GM12875 (cell line): ENCODE data around the gene HNRNPA2B1.
"Not testable (repeated sequence)": the region's sequence is repeated elsewhere in the genome, so short reads cannot be mapped to it uniquely, and the experiment has no call there.

Experiments used
- H3K4me3 ChIP-seq: one replicate; pipeline ENCODE4 v1.5.1; 2011; ENCODE audit warnings: low read depth, low read length, control low read depth
- TF ChIP-seq, protein P1 (sequence below): IDR thresholded peaks from 2 replicates; pipeline ENCODE4 v1.5.1; 2011; ENCODE audit warnings: low read depth, mild to moderate bottlenecking, control low read depth, inconsistent platforms, low read length, moderate library complexity, borderline replicate concordance; ENCODE audit not compliant: insufficient read depth

The HNRNPA2B1 gene

GRCh38 chr7:26165950-26166683 is 34.4 kb downstream of the HNRNPA2B1 start:
- TF ChIP-seq, protein P1, sequence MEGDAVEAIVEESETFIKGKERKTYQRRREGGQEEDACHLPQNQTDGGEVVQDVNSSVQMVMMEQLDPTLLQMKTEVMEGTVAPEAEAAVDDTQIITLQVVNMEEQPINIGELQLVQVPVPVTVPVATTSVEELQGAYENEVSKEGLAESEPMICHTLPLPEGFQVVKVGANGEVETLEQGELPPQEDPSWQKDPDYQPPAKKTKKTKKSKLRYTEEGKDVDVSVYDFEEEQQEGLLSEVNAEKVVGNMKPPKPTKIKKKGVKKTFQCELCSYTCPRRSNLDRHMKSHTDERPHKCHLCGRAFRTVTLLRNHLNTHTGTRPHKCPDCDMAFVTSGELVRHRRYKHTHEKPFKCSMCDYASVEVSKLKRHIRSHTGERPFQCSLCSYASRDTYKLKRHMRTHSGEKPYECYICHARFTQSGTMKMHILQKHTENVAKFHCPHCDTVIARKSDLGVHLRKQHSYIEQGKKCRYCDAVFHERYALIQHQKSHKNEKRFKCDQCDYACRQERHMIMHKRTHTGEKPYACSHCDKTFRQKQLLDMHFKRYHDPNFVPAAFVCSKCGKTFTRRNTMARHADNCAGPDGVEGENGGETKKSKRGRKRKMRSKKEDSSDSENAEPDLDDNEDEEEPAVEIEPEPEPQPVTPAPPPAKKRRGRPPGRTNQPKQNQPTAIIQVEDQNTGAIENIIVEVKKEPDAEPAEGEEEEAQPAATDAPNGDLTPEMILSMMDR = no peak

GRCh38 chr7:26163804-26164203 is 36.7 kb downstream of the HNRNPA2B1 start:
- not testable (repeated sequence) for H3K4me3 ChIP-seq

More at GRCh38 chr7:26165950-26166683, 34.4 kb downstream of the HNRNPA2B1 start:
- no peak overlapping the region for H3K4me3 ChIP-seq

GRCh38 chr7:26162431-26162830 is 38.1 kb downstream of the HNRNPA2B1 start:
- H3K4me3 ChIP-seq = no peak overlapping the region
- TF ChIP-seq, protein P1 = no peak

GRCh38 chr7:26160896-26161295 is 39.6 kb downstream of the HNRNPA2B1 start:
- H3K4me3 ChIP-seq = no peak overlapping the region
- TF ChIP-seq, protein P1 = no peak

GRCh38 chr7:26159243-26159642 is 41.3 kb downstream of the HNRNPA2B1 start:
- TF ChIP-seq, protein P1 = no peak
- no peak overlapping the region for H3K4me3 ChIP-seq

- H3K4me3 ChIP-seq = no peak overlapping the region
Observed at GRCh38 chr7:26157520-26158105, 42.9 kb downstream of the HNRNPA2B1 start.

More at GRCh38 chr7:26157520-26158105, 42.9 kb downstream of the HNRNPA2B1 start:
- TF ChIP-seq, protein P1 = no peak
